ENCODE measurements around the gene PLA2G4E. TPM values are rescaled to one million over a fixed set of nuclear protein-coding genes. Genes with fewer than 3 reads are reported as not detected.

PLA2G4E gene
- total RNA-seq, 4 donors from 2014 or later: 0.12 TPM; not detected in 3

- TF ChIP-seq CTCF (IDR thresholded peaks at IDR 0.05): no peak
- DNase-seq (ENCODE audit: low spot score): no peak
Measured at GRCh38 chr15:41977757-41978383, 43.0 kb downstream of the PLA2G4E start.

GRCh38 chr15:41975669-41976068, 45.2 kb downstream of the PLA2G4E start:
- TF ChIP-seq CTCF (IDR thresholded peaks at IDR 0.05): no peak
- DNase-seq (ENCODE audit: low spot score) (no peak), ATAC-seq (ENCODE audit: low FRiP score) (no peak)

More at GRCh38 chr15:41977757-41978383, 43.0 kb downstream of the PLA2G4E start:
- ATAC-seq (ENCODE audit: low FRiP score): no peak

- no peak for TF ChIP-seq CTCF (IDR thresholded peaks at IDR 0.05)
- DNase-seq (ENCODE audit: low spot score) (no peak), ATAC-seq (ENCODE audit: low FRiP score) (no peak)
Measured at GRCh38 chr15:41974041-41974440, 46.8 kb downstream of the PLA2G4E start.

GRCh38 chr15:41972253-41973242, 48.3 kb downstream of the PLA2G4E start, which contains the start of gene EHD4:
EHD4 (minus strand) TSS chr15:41972557; CDS start chr15:41972494, 63 bp downstream.
- peak; percentile 94 for ATAC-seq (ENCODE audit: low FRiP score)
- TF ChIP-seq CTCF (IDR thresholded peaks at IDR 0.05): no peak

GRCh38 chr15:41971895-41972252, 49.0 kb downstream of the PLA2G4E start:
- TF ChIP-seq CTCF (IDR thresholded peaks at IDR 0.05): no peak
- ATAC-seq (ENCODE audit: low FRiP score): peak; percentile 59
- DNase-seq (ENCODE audit: low spot score): no peak

More at GRCh38 chr15:41972253-41973242, 48.3 kb downstream of the PLA2G4E start, which contains the start of gene EHD4:
- DNase-seq (ENCODE audit: low spot score): peak; percentile 90

GRCh38 chr15:41971089-41971894, 49.5 kb downstream of the PLA2G4E start:
- ATAC-seq (ENCODE audit: low FRiP score): peak; percentile 54
- TF ChIP-seq CTCF (IDR thresholded peaks at IDR 0.05): no peak
- no peak for DNase-seq (ENCODE audit: low spot score)

All from omental fat pad (tissue), 4 donors.